ENCODE results near the gene ZIC2.
"Not testable (repeated sequence)": the region's sequence is repeated elsewhere in the genome, so short reads cannot be mapped to it uniquely, and the experiment has no call there.

ZIC2 gene

DNA sequence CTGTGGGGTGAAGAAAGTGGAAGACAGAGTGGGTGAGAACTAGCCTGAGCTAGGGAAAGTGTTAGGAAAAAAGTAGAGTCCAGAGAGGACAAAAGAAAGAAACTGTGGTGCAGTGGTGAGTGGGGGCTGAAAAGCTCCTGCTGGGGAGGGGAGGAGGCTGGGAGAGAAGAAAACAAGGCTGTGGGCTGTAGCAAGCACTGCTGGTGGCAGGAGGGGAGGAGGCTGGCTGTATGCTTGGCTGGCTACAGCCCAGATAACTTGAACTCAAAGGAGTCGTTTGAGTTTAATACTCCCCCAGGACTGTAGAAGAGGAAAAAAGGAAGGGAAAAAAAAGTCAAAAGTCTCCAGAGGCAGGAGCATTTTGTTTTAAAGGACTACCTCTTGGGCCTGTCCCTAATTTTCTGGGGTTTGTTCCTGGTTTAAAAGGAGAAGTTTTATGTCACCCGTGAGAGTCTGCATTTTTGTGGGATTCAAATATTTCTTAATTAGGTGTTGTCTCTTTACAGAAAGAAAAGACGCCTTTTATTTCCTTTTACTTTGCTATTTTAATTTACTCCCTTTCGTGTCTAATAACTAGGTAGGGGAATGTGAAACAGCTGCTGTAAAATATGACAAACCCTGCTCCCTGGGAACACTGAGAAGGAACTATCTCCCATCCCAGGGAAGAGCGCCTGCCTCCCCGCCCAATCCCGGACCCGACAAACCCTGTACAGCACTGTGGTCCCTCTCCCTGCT is 31.7 kb upstream of the ZIC2 start (continued):
- TF ChIP-seq ZNF626 (tag by site-specific recombination; IDR thresholded peaks at IDR 0.05) = no peak
- TF ChIP-seq, protein P1, sequence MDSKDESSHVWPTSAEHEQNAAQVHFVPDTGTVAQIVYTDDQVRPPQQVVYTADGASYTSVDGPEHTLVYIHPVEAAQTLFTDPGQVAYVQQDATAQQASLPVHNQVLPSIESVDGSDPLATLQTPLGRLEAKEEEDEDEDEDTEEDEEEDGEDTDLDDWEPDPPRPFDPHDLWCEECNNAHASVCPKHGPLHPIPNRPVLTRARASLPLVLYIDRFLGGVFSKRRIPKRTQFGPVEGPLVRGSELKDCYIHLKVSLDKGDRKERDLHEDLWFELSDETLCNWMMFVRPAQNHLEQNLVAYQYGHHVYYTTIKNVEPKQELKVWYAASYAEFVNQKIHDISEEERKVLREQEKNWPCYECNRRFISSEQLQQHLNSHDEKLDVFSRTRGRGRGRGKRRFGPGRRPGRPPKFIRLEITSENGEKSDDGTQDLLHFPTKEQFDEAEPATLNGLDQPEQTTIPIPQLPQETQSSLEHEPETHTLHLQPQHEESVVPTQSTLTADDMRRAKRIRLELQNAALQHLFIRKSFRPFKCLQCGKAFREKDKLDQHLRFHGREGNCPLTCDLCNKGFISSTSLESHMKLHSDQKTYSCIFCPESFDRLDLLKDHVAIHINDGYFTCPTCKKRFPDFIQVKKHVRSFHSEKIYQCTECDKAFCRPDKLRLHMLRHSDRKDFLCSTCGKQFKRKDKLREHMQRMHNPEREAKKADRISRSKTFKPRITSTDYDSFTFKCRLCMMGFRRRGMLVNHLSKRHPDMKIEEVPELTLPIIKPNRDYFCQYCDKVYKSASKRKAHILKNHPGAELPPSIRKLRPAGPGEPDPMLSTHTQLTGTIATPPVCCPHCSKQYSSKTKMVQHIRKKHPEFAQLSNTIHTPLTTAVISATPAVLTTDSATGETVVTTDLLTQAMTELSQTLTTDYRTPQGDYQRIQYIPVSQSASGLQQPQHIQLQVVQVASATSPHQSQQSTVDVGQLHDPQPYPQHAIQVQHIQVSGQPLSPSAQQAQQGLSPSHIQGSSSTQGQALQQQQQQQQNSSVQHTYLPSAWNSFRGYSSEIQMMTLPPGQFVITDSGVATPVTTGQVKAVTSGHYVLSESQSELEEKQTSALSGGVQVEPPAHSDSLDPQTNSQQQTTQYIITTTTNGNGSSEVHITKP (tag by site-specific recombination; IDR thresholded peaks at IDR 0.05) = no peak
- no peak for TF ChIP-seq ZNF280D (tag by site-specific recombination; IDR thresholded peaks at IDR 0.05)
- TF ChIP-seq KLF10 (tag by site-specific recombination; IDR thresholded peaks at IDR 0.05) = no peak

DNA sequence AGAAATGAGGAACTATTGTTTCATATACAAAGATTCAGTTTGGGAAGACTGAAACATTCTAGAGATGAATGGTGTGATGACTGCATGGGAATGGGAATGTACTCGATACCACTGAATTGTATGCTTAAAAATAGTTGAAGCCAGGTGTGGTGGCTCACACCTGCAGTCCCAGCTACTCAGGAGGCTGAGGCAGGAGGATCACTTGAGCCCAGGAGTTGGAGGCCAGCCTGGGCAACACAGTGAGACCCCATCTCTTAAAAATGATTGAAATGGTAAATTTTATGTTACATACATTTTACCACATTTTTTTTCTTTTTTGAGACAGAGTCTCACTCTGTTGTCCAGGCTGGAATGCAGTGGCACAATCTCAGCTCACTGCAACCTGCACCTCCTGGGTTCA is 29.9 kb upstream of the ZIC2 start:
- H3K4me1 ChIP-seq (ENCODE audit: control insufficient read depth, insufficient read depth, low read length) = peaks cover 10% of the 10 kb centered on the region
- not testable (repeated sequence) for H3K9me3 ChIP-seq (ENCODE audit: control insufficient read depth, insufficient read depth, low read depth, low read length); H3K27ac ChIP-seq (ENCODE audit: extremely low read depth, low read depth, low read length); H3K4me3 ChIP-seq (ENCODE audit: low read depth, low read length); H3K36me3 ChIP-seq (ENCODE audit: control insufficient read depth in 2 of 2, insufficient read depth in 1 of 2, low read length in 2 of 2)
- ChIA-PET POLR2A (interaction anchor here (1.3 kb wide), 1 partner anchor 19 kb away, joined by 4 read pairs; no protein-coding TSS in a partner anchor), CTCF (interaction anchor here (0.6 to 1.1 kb wide), 3 partner anchors 33 to 295 kb away, joined by 3 read pairs; no protein-coding TSS in a partner anchor)
- peak; percentile 83 for TF ChIP-seq ZNF121 (tag by site-specific recombination; IDR thresholded peaks at IDR 0.05)

GRCh38 chr13:99953138-99953755 is 28.3 kb upstream of the ZIC2 start:
- CTCF ChIA-PET = interaction anchor here (0.5 to 1.0 kb wide), 2 partner anchors 37 to 281 kb away, joined by 3 to 4 read pairs; no protein-coding TSS in a partner anchor
- TF ChIP-seq ZNF10 (tag by site-specific recombination; IDR thresholded peaks at IDR 0.05) (no peak), ZNF398 (tag by site-specific recombination; IDR thresholded peaks at IDR 0.05) (no peak), SETDB1 (IDR thresholded peaks at IDR 0.05; ENCODE audit: insufficient read length, low read length) (no peak), KLF10 (tag by site-specific recombination; IDR thresholded peaks at IDR 0.05) (no peak), ZNF175 (tag by site-specific recombination; IDR thresholded peaks at IDR 0.05) (no peak), ZFHX2 (tag by site-specific recombination; conservative IDR thresholded peaks at IDR 0.05) (no peak), ZFP69B (tag by site-specific recombination; IDR thresholded peaks at IDR 0.05) (no peak), ZNF311 (tag by site-specific recombination; IDR thresholded peaks at IDR 0.05; ENCODE audit: borderline replicate concordance) (no peak), ZNF677 (tag by site-specific recombination; IDR thresholded peaks at IDR 0.05) (no peak), ZNF2 (tag by site-specific recombination; IDR thresholded peaks at IDR 0.05) (no peak), ZNF335 (tag by site-specific recombination; conservative IDR thresholded peaks at IDR 0.05) (no peak)
- TF ChIP-seq, protein P2, sequence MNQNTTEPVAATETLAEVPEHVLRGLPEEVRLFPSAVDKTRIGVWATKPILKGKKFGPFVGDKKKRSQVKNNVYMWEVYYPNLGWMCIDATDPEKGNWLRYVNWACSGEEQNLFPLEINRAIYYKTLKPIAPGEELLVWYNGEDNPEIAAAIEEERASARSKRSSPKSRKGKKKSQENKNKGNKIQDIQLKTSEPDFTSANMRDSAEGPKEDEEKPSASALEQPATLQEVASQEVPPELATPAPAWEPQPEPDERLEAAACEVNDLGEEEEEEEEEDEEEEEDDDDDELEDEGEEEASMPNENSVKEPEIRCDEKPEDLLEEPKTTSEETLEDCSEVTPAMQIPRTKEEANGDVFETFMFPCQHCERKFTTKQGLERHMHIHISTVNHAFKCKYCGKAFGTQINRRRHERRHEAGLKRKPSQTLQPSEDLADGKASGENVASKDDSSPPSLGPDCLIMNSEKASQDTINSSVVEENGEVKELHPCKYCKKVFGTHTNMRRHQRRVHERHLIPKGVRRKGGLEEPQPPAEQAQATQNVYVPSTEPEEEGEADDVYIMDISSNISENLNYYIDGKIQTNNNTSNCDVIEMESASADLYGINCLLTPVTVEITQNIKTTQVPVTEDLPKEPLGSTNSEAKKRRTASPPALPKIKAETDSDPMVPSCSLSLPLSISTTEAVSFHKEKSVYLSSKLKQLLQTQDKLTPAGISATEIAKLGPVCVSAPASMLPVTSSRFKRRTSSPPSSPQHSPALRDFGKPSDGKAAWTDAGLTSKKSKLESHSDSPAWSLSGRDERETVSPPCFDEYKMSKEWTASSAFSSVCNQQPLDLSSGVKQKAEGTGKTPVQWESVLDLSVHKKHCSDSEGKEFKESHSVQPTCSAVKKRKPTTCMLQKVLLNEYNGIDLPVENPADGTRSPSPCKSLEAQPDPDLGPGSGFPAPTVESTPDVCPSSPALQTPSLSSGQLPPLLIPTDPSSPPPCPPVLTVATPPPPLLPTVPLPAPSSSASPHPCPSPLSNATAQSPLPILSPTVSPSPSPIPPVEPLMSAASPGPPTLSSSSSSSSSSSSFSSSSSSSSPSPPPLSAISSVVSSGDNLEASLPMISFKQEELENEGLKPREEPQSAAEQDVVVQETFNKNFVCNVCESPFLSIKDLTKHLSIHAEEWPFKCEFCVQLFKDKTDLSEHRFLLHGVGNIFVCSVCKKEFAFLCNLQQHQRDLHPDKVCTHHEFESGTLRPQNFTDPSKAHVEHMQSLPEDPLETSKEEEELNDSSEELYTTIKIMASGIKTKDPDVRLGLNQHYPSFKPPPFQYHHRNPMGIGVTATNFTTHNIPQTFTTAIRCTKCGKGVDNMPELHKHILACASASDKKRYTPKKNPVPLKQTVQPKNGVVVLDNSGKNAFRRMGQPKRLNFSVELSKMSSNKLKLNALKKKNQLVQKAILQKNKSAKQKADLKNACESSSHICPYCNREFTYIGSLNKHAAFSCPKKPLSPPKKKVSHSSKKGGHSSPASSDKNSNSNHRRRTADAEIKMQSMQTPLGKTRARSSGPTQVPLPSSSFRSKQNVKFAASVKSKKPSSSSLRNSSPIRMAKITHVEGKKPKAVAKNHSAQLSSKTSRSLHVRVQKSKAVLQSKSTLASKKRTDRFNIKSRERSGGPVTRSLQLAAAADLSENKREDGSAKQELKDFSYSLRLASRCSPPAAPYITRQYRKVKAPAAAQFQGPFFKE (tag by site-specific recombination; IDR thresholded peaks at IDR 0.05; ENCODE audit: borderline replicate concordance) = no peak
- H3K4me3 ChIP-seq (ENCODE audit: low read depth, low read length) = no peak overlapping the region
- no peaks in the 10 kb centered on the region for H3K36me3 ChIP-seq (ENCODE audit: control insufficient read depth in 2 of 2, insufficient read depth in 1 of 2, low read length in 2 of 2)
- no peak overlapping the region for H3K27ac ChIP-seq (ENCODE audit: extremely low read depth, low read depth, low read length)
- H3K9me3 ChIP-seq (ENCODE audit: control insufficient read depth, insufficient read depth, low read depth, low read length) = no peaks in the 10 kb centered on the region
- H3K4me1 ChIP-seq (ENCODE audit: control insufficient read depth, insufficient read depth, low read length) = peaks cover 10% of the 10 kb centered on the region
- POLR2A ChIA-PET = interaction anchor here (1.3 kb wide), 1 partner anchor 17 kb away, joined by 4 read pairs; no protein-coding TSS in a partner anchor
